Small intestine (tissue), 7 donors: ENCODE data around the gene CAMTA1. TPM values are rescaled to one million over a fixed set of nuclear protein-coding genes. Genes with fewer than 3 reads are reported as not detected.

Experiments used
- DNase-seq, 2 donors: peaks; one replicate each; pipeline versions ENCODE4 v3.0.0 to v3.0.0-alpha.2; 2013
- FAIRE-seq: peaks from 2 replicates; lab custom pipeline; 2012; peaks lifted over from hg19 to GRCh38; lab: Jason Lieb, UNC
- H3K27ac ChIP-seq, 3 donors: one replicate each; pipeline ENCODE4 v1.5.1; 2013; ENCODE audit warnings: low read length in 2 of 3, mild to moderate bottlenecking in 2 of 3, control low read depth in 1 of 3, inconsistent platforms in 1 of 3, low read depth in 1 of 3, moderate library complexity in 1 of 3
- H3K27me3 ChIP-seq, 3 donors: one replicate each; pipeline ENCODE4 v1.6.1; 2013; ENCODE audit warnings: low read length in 3 of 3, inconsistent platforms in 1 of 3; ENCODE audit not compliant: control insufficient read depth in 3 of 3, insufficient read depth in 3 of 3
- H3K36me3 ChIP-seq, 3 donors: one replicate each; pipeline ENCODE4 v1.6.1; 2013; ENCODE audit warnings: low read length in 3 of 3, inconsistent platforms in 1 of 3, low read depth in 1 of 3, mild to moderate bottlenecking in 1 of 3, moderate library complexity in 1 of 3; ENCODE audit not compliant: control insufficient read depth in 3 of 3, insufficient read depth in 2 of 3
- H3K4me1 ChIP-seq, 3 donors: one replicate each; pipeline ENCODE4 v1.6.1; 2013; ENCODE audit warnings: low read length in 2 of 3, inconsistent platforms in 1 of 3, low read depth in 1 of 3, mild to moderate bottlenecking in 1 of 3, moderate library complexity in 1 of 3; ENCODE audit not compliant: control insufficient read depth in 3 of 3, insufficient read depth in 2 of 3
- H3K4me3 ChIP-seq, 3 donors: one replicate each; pipeline ENCODE4 v1.5.1; 2013; ENCODE audit warnings: low read length in 3 of 3, control low read depth in 1 of 3, inconsistent platforms in 1 of 3, low read depth in 1 of 3, mild to moderate bottlenecking in 1 of 3, moderate library complexity in 1 of 3
- H3K9me3 ChIP-seq, 2 donors: one replicate each; pipeline ENCODE4 v1.6.1; 2013; ENCODE audit warnings: low read depth in 1 of 2, low read length in 1 of 2; ENCODE audit not compliant: control insufficient read depth in 2 of 2, insufficient read depth in 1 of 2
- WGBS, 3 donors: extraction: QIAGEN DNeasy Blood & Tissue Kit; methylation state at CpG; one replicate each; pipeline ENCODE4 v1.1.7; 2013; 5-methylcytosine and 5-hydroxymethylcytosine counted together
- polyA plus RNA-seq, 4 donors: library from polyadenylated mRNA; stranded (reverse) in 3 of 4; unstranded in 1 of 4; fragments of 200-250 nt in 3 of 4; fragments of 120-200 nt in 1 of 4; gene quantifications; one replicate each; pipeline versions ENCODE4 v1.2.1 to v1.2.3, GENCODE V29; 2013
- donor health status: healthy with polysubstance abuse.
- donor health status: control.
- donor health status: control.
- donor health status: Bipolar disorder and iron deficiency.
- donor health status: healthy.

The CAMTA1 gene
- polyA plus RNA-seq, 4 donors = 57.6 to 177 (median 147) TPM

- Histone ChIP-seq H3K4me3 (no peak overlapping the region), H3K27ac (no peak overlapping the region), H3K9me3 (peaks cover 0 to 2% of the 10 kb centered on the region in 2 donors), H3K4me1 (no peaks in the 10 kb centered on the region), H3K27me3 (no peaks in the 10 kb centered on the region), H3K36me3 (no peaks in the 10 kb centered on the region)
- FAIRE-seq (no peak), DNase-seq (no peak)
- 85 to 90% (median 87%) methylated on average over 3 of the region's 3 CpGs for WGBS, 3 donors
Measured at GRCh38 chr1:7116001-7116400, 330.7 kb downstream of the CAMTA1 start.

GRCh38 chr1:7117399-7118281, 332.4 kb downstream of the CAMTA1 start:
- Histone ChIP-seq H3K27me3 (no peaks in the 10 kb centered on the region), H3K4me1 (no peaks in the 10 kb centered on the region), H3K9me3 (peaks cover 0 to 2% of the 10 kb centered on the region in 2 donors), H3K36me3 (no peaks in the 10 kb centered on the region), H3K27ac (no peak overlapping the region), H3K4me3 (no peak overlapping the region)
- 30 to 32% (median 32%) methylated on average over 13 of the region's 13 CpGs for WGBS, 3 donors
- DNase-seq = peak; percentile 5
- FAIRE-seq = no peak

GRCh38 chr1:7119156-7119555, 333.9 kb downstream of the CAMTA1 start:
- Histone ChIP-seq H3K36me3 (no peaks in the 10 kb centered on the region), H3K4me1 (no peaks in the 10 kb centered on the region), H3K27me3 (no peaks in the 10 kb centered on the region), H3K9me3 (peaks cover 0 to 2% of the 10 kb centered on the region in 2 donors), H3K4me3 (no peak overlapping the region), H3K27ac (no peak overlapping the region)
- WGBS, 3 donors = 71 to 79% (median 79%) methylated on average over 7 of the region's 7 CpGs
- FAIRE-seq (no peak), DNase-seq (no peak)

GRCh38 chr1:7120863-7121621, 335.8 kb downstream of the CAMTA1 start:
- Histone ChIP-seq H3K36me3 (no peaks in the 10 kb centered on the region), H3K27ac (no peak overlapping the region), H3K27me3 (no peaks in the 10 kb centered on the region), H3K4me1 (no peaks in the 10 kb centered on the region), H3K4me3 (no peak overlapping the region), H3K9me3 (no peaks in the 10 kb centered on the region)
- no peak for FAIRE-seq
- 79 to 83% (median 80%) methylated on average over 6 of the region's 6 CpGs for WGBS, 3 donors
- no peak for DNase-seq

GRCh38 chr1:7121622-7121988, 336.4 kb downstream of the CAMTA1 start:
- no peak overlapping the region for H3K27ac ChIP-seq
- H3K27me3 ChIP-seq = no peaks in the 10 kb centered on the region
- WGBS, 3 donors = 42 to 65% (median 60%) methylated on average over 7 of the region's 7 CpGs
- DNase-seq (no peak), FAIRE-seq (no peak)
- H3K36me3 ChIP-seq = no peaks in the 10 kb centered on the region
- no peaks in the 10 kb centered on the region for H3K9me3 ChIP-seq
- no peak overlapping the region for H3K4me3 ChIP-seq
- no peaks in the 10 kb centered on the region for H3K4me1 ChIP-seq

- FAIRE-seq (no peak), DNase-seq (no peak)
- H3K4me3 ChIP-seq = no peak overlapping the region
- no peaks in the 10 kb centered on the region for H3K9me3 ChIP-seq
- no peak overlapping the region for H3K27ac ChIP-seq
- no peaks in the 10 kb centered on the region for H3K27me3 ChIP-seq
- no peaks in the 10 kb centered on the region for H3K36me3 ChIP-seq
- 46 to 57% (median 54%) methylated on average over 12 of the region's 12 CpGs for WGBS, 3 donors
- no peaks in the 10 kb centered on the region for H3K4me1 ChIP-seq
Measured at GRCh38 chr1:7127322-7128075, 342.2 kb downstream of the CAMTA1 start.

- no peak overlapping the region for H3K27ac ChIP-seq
- no peaks in the 10 kb centered on the region for H3K27me3 ChIP-seq
- 84 to 90% (median 86%) methylated on average over 2 of the region's 2 CpGs for WGBS, 3 donors
- DNase-seq = no peak
- no peaks in the 10 kb centered on the region for H3K9me3 ChIP-seq
- FAIRE-seq = no peak
- no peaks in the 10 kb centered on the region for H3K36me3 ChIP-seq
- H3K4me1 ChIP-seq = no peaks in the 10 kb centered on the region
- no peak overlapping the region for H3K4me3 ChIP-seq
Measured at GRCh38 chr1:7128293-7128692, 343.0 kb downstream of the CAMTA1 start.

- no peak for FAIRE-seq
- DNase-seq = no peak
Measured at GRCh38 chr1:7130127-7130526, 344.9 kb downstream of the CAMTA1 start.

More at GRCh38 chr1:7130127-7130526, 344.9 kb downstream of the CAMTA1 start:
- 83 to 89% (median 86%) methylated on average over 4 of the region's 4 CpGs for WGBS, 3 donors
- Histone ChIP-seq H3K9me3 (no peaks in the 10 kb centered on the region), H3K4me3 (no peak overlapping the region), H3K27me3 (no peaks in the 10 kb centered on the region), H3K36me3 (no peaks in the 10 kb centered on the region), H3K4me1 (no peaks in the 10 kb centered on the region), H3K27ac (no peak overlapping the region)
